Measurements from ENCODE around the gene STAB1. TPM values are rescaled to one million over a fixed set of nuclear protein-coding genes. Genes with fewer than 3 reads are reported as not detected.
A peak's percentile ranks its signal among the peaks of the same experiment; 100 is the strongest.

Gene STAB1
- total RNA-seq, 1 donor from 2014 or later = 67.3 TPM

- Histone ChIP-seq H3K27me3 (ENCODE audit: control insufficient read depth in 3 of 3, insufficient read depth in 3 of 3, low read length in 3 of 3) (no peaks in the 10 kb centered on the region), H3K9me3 (ENCODE audit: control insufficient read depth in 3 of 3, low read length in 3 of 3) (no peaks in the 10 kb centered on the region), H3K27ac (ENCODE audit: low read depth, low read length) (no peak overlapping the region), H3K4me3 (ENCODE audit: low read length in 3 of 3) (no peak overlapping the region), H3K4me1 (ENCODE audit: control insufficient read depth in 3 of 3, insufficient read depth in 3 of 3, low read length in 3 of 3) (peaks cover 0 to 4% (median 1%) of the 10 kb centered on the region in 3 donors), H3K9ac (ENCODE audit: low read depth in 1 of 3, low read length in 3 of 3) (no peak overlapping the region), H3K36me3 (ENCODE audit: control insufficient read depth in 3 of 3, insufficient read depth in 3 of 3, low read length in 3 of 3) (peaks cover 87 to 97% (median 94%) of the 10 kb centered on the region in 3 donors)
These were observed 17.4 kb upstream of the STAB1 start for GRCh38 chr3:52477796-52478095.

GRCh38 chr3:52479037-52479876 lies 15.9 kb upstream of the STAB1 start:
- H3K27ac ChIP-seq (ENCODE audit: low read depth, low read length) = no peak overlapping the region

GRCh38 chr3:52479877-52480575 lies 15.1 kb upstream of the STAB1 start:
- Histone ChIP-seq H3K27ac (ENCODE audit: low read depth, low read length) (no peak overlapping the region), H3K9ac (ENCODE audit: low read depth in 1 of 3, low read length in 3 of 3) (no peak overlapping the region)

More at GRCh38 chr3:52479037-52479876, 15.9 kb upstream of the STAB1 start:
- Histone ChIP-seq H3K27me3 (ENCODE audit: control insufficient read depth in 3 of 3, insufficient read depth in 3 of 3, low read length in 3 of 3) (no peaks in the 10 kb centered on the region), H3K4me1 (ENCODE audit: control insufficient read depth in 3 of 3, insufficient read depth in 3 of 3, low read length in 3 of 3) (peaks cover 7 to 15% (median 14%) of the 10 kb centered on the region in 3 donors), H3K9me3 (ENCODE audit: control insufficient read depth in 3 of 3, low read length in 3 of 3) (no peaks in the 10 kb centered on the region), H3K36me3 (ENCODE audit: control insufficient read depth in 3 of 3, insufficient read depth in 3 of 3, low read length in 3 of 3) (peaks cover 81 to 86% (median 84%) of the 10 kb centered on the region in 3 donors), H3K4me3 (ENCODE audit: low read length in 3 of 3) (no peak overlapping the region), H3K9ac (ENCODE audit: low read depth in 1 of 3, low read length in 3 of 3) (peak overlapping the region in 1 of 3 donors; percentile 8)

GRCh38 chr3:52480768-52481715 lies 14.1 kb upstream of the STAB1 start:
- H3K36me3 ChIP-seq (ENCODE audit: control insufficient read depth in 3 of 3, insufficient read depth in 3 of 3, low read length in 3 of 3) = peaks cover 77 to 82% (median 79%) of the 10 kb centered on the region in 3 donors
- no peaks in the 10 kb centered on the region for H3K27me3 ChIP-seq (ENCODE audit: control insufficient read depth in 3 of 3, insufficient read depth in 3 of 3, low read length in 3 of 3)
- H3K27ac ChIP-seq (ENCODE audit: low read depth, low read length) = no peak overlapping the region
- peak overlapping the region in 1 of 3 donors; percentile 20 for H3K9ac ChIP-seq (ENCODE audit: low read depth in 1 of 3, low read length in 3 of 3)
- H3K4me1 ChIP-seq (ENCODE audit: control insufficient read depth in 3 of 3, insufficient read depth in 3 of 3, low read length in 3 of 3) = peaks cover 15 to 27% (median 25%) of the 10 kb centered on the region in 3 donors
- H3K4me3 ChIP-seq (ENCODE audit: low read length in 3 of 3) = no peak overlapping the region
- H3K9me3 ChIP-seq (ENCODE audit: control insufficient read depth in 3 of 3, low read length in 3 of 3) = no peaks in the 10 kb centered on the region

More at GRCh38 chr3:52479877-52480575, 15.1 kb upstream of the STAB1 start:
- Histone ChIP-seq H3K9me3 (ENCODE audit: control insufficient read depth in 3 of 3, low read length in 3 of 3) (no peaks in the 10 kb centered on the region), H3K27me3 (ENCODE audit: control insufficient read depth in 3 of 3, insufficient read depth in 3 of 3, low read length in 3 of 3) (no peaks in the 10 kb centered on the region), H3K4me3 (ENCODE audit: low read length in 3 of 3) (no peak overlapping the region), H3K4me1 (ENCODE audit: control insufficient read depth in 3 of 3, insufficient read depth in 3 of 3, low read length in 3 of 3) (peaks cover 14 to 22% (median 21%) of the 10 kb centered on the region in 3 donors), H3K36me3 (ENCODE audit: control insufficient read depth in 3 of 3, insufficient read depth in 3 of 3, low read length in 3 of 3) (peaks cover 79 to 83% (median 79%) of the 10 kb centered on the region in 3 donors)

GRCh38 chr3:52481819-52482521 lies 13.2 kb upstream of the STAB1 start:
- Histone ChIP-seq H3K36me3 (ENCODE audit: control insufficient read depth in 3 of 3, insufficient read depth in 3 of 3, low read length in 3 of 3) (peaks cover 77 to 83% (median 78%) of the 10 kb centered on the region in 3 donors), H3K9me3 (ENCODE audit: control insufficient read depth in 3 of 3, low read length in 3 of 3) (no peaks in the 10 kb centered on the region), H3K4me3 (ENCODE audit: low read length in 3 of 3) (no peak overlapping the region), H3K9ac (ENCODE audit: low read depth in 1 of 3, low read length in 3 of 3) (no peak overlapping the region), H3K4me1 (ENCODE audit: control insufficient read depth in 3 of 3, insufficient read depth in 3 of 3, low read length in 3 of 3) (peaks cover 15 to 27% (median 25%) of the 10 kb centered on the region in 3 donors), H3K27ac (ENCODE audit: low read depth, low read length) (no peak overlapping the region), H3K27me3 (ENCODE audit: control insufficient read depth in 3 of 3, insufficient read depth in 3 of 3, low read length in 3 of 3) (no peaks in the 10 kb centered on the region)

GRCh38 chr3:52483081-52483480 lies 12.1 kb upstream of the STAB1 start:
- H3K36me3 ChIP-seq (ENCODE audit: control insufficient read depth in 3 of 3, insufficient read depth in 3 of 3, low read length in 3 of 3) = peaks cover 75 to 82% (median 78%) of the 10 kb centered on the region in 3 donors
- H3K27ac ChIP-seq (ENCODE audit: low read depth, low read length) = peak overlapping the region; percentile 10
- H3K9me3 ChIP-seq (ENCODE audit: control insufficient read depth in 3 of 3, low read length in 3 of 3) = no peaks in the 10 kb centered on the region
- peaks cover 15 to 27% (median 25%) of the 10 kb centered on the region in 3 donors for H3K4me1 ChIP-seq (ENCODE audit: control insufficient read depth in 3 of 3, insufficient read depth in 3 of 3, low read length in 3 of 3)
- H3K9ac ChIP-seq (ENCODE audit: low read depth in 1 of 3, low read length in 3 of 3) = peak overlapping the region in 1 of 3 donors; percentile 45
- no peak overlapping the region for H3K4me3 ChIP-seq (ENCODE audit: low read length in 3 of 3)
- H3K27me3 ChIP-seq (ENCODE audit: control insufficient read depth in 3 of 3, insufficient read depth in 3 of 3, low read length in 3 of 3) = no peaks in the 10 kb centered on the region

GRCh38 chr3:52483577-52484381 lies 11.4 kb upstream of the STAB1 start:
- H3K4me1 ChIP-seq (ENCODE audit: control insufficient read depth in 3 of 3, insufficient read depth in 3 of 3, low read length in 3 of 3) = peaks cover 15 to 27% (median 25%) of the 10 kb centered on the region in 3 donors
- peak overlapping the region in 2 of 3 donors; percentile 45 to 54 for H3K9ac ChIP-seq (ENCODE audit: low read depth in 1 of 3, low read length in 3 of 3)
- H3K27me3 ChIP-seq (ENCODE audit: control insufficient read depth in 3 of 3, insufficient read depth in 3 of 3, low read length in 3 of 3) = no peaks in the 10 kb centered on the region
- H3K9me3 ChIP-seq (ENCODE audit: control insufficient read depth in 3 of 3, low read length in 3 of 3) = no peaks in the 10 kb centered on the region
- peaks cover 73 to 80% (median 78%) of the 10 kb centered on the region in 3 donors for H3K36me3 ChIP-seq (ENCODE audit: control insufficient read depth in 3 of 3, insufficient read depth in 3 of 3, low read length in 3 of 3)
- peak overlapping the region; percentile 10 for H3K27ac ChIP-seq (ENCODE audit: low read depth, low read length)
- H3K4me3 ChIP-seq (ENCODE audit: low read length in 3 of 3) = no peak overlapping the region

GRCh38 chr3:52484680-52485461 lies 10.3 kb upstream of the STAB1 start:
- no peaks in the 10 kb centered on the region for H3K9me3 ChIP-seq (ENCODE audit: control insufficient read depth in 3 of 3, low read length in 3 of 3)
- peaks cover 23 to 34% (median 30%) of the 10 kb centered on the region in 3 donors for H3K4me1 ChIP-seq (ENCODE audit: control insufficient read depth in 3 of 3, insufficient read depth in 3 of 3, low read length in 3 of 3)
- H3K4me3 ChIP-seq (ENCODE audit: low read length in 3 of 3) = no peak overlapping the region
- H3K27me3 ChIP-seq (ENCODE audit: control insufficient read depth in 3 of 3, insufficient read depth in 3 of 3, low read length in 3 of 3) = no peaks in the 10 kb centered on the region
- peaks cover 73 to 77% (median 75%) of the 10 kb centered on the region in 3 donors for H3K36me3 ChIP-seq (ENCODE audit: control insufficient read depth in 3 of 3, insufficient read depth in 3 of 3, low read length in 3 of 3)
- H3K9ac ChIP-seq (ENCODE audit: low read depth in 1 of 3, low read length in 3 of 3) = peak overlapping the region in 2 of 3 donors; percentile 33 to 60
- no peak overlapping the region for H3K27ac ChIP-seq (ENCODE audit: low read depth, low read length)

All from skeletal muscle tissue (tissue), 4 donors.